Glutamatergic neuron (in vitro differentiated cells): ENCODE results near the gene ABCC10. TPM values are rescaled to one million over a fixed set of nuclear protein-coding genes. Genes with fewer than 3 reads are reported as not detected.

ENCODE experiments used
- DNase-seq: peaks from one replicate; pipeline ENCODE4 v3.0.0; 2022
- H3K27ac Mint-ChIP-seq: one replicate; pipeline ENCODE4 v1.8.0; 2020; ENCODE audit warnings: mild to moderate bottlenecking, mixed read lengths, inconsistent platforms; ENCODE audit not compliant: unreplicated experiment
- H3K27me3 Mint-ChIP-seq: one replicate; pipeline ENCODE4 v1.8.0; 2020; ENCODE audit warnings: mild to moderate bottlenecking, moderate library complexity, mixed read lengths, inconsistent platforms; ENCODE audit not compliant: unreplicated experiment
- H3K36me3 Mint-ChIP-seq: one replicate; pipeline ENCODE4 v1.8.0; 2020; ENCODE audit warnings: mild to moderate bottlenecking, mixed read lengths, inconsistent platforms; ENCODE audit not compliant: unreplicated experiment
- H3K4me1 Mint-ChIP-seq: one replicate; pipeline ENCODE4 v1.8.0; 2020; ENCODE audit warnings: mild to moderate bottlenecking, low read depth, mixed read lengths, inconsistent platforms; ENCODE audit not compliant: unreplicated experiment
- H3K4me3 Mint-ChIP-seq: one replicate; pipeline ENCODE4 v1.8.0; 2020; ENCODE audit warnings: mild to moderate bottlenecking, mixed read lengths, inconsistent platforms; ENCODE audit not compliant: unreplicated experiment
- H3K9me3 Mint-ChIP-seq: one replicate; pipeline ENCODE4 v1.8.0; 2020; ENCODE audit warnings: mild to moderate bottlenecking, moderate library complexity, mixed read lengths, inconsistent platforms; ENCODE audit not compliant: unreplicated experiment
- CTCF ChIP-seq: fragments of 200-600 bp; sonication (generic); IDR thresholded peaks from one replicate; pipeline ENCODE4 v1.5.0; 2021; ENCODE audit not compliant: partially characterized antibody, unreplicated experiment
- total RNA-seq: library from RNA; stranded (reverse); fragmentation: NEBNext Ultra II Directional; extraction: Animal tissue kit (Norgen Biotek cat#: 25700); gene quantifications from one replicate; pipeline ENCODE4 v1.2.1, GENCODE V29; 2021; ENCODE audit not compliant: unreplicated experiment

The ABCC10 gene
- total RNA-seq, 1 donor from 2014 or later, result 94.8 TPM

DNA sequence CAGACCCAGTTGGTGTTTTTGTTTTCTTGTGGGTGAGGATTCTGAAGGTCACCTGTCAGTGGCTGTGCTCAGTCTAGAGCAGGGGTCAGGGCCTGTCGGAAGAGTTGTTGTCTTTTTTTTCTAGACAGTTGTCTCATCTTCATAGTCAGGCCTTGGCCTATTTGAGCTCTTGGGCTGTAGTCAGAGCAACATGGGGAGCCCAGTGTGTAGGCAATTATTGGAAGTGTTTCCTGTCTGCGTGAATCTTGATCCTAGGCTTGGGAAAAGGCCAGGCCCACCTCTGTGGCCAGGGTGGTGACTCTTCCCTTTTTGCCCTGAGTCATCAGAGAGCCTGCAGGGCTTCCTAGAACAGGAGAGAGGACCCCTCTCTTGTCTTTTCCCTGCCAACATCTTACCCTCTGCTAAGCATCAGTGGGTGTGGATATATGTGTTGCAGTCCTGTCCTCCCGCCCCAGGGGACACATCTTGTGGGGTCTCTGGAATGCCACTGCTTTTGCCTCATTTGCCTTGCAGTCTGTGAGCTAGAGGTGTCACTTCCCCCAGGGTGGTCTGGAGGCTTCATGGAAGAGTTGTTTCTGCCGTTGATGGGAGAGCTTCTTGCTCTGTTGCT lies 61.4 kb downstream of the ABCC10 start:
- Mint-ChIP-seq H3K9me3 (peaks cover 5% of the 10 kb centered on the region), H3K27me3 (peaks cover 7% of the 10 kb centered on the region), H3K4me1 (peaks cover 29% of the 10 kb centered on the region), H3K27ac (peak overlapping the region; percentile 94), H3K4me3 (peak overlapping the region; percentile 78), H3K36me3 (peaks cover 4% of the 10 kb centered on the region)
- TF ChIP-seq CTCF, result no peak
- no peak for DNase-seq

GRCh38 chr6:43489277-43490072 lies 62.1 kb downstream of the ABCC10 start:
- Mint-ChIP-seq H3K27me3 (peaks cover 7% of the 10 kb centered on the region), H3K27ac (peak overlapping the region; percentile 94), H3K4me1 (peaks cover 29% of the 10 kb centered on the region), H3K4me3 (peak overlapping the region; percentile 78), H3K36me3 (peaks cover 4% of the 10 kb centered on the region), H3K9me3 (peaks cover 5% of the 10 kb centered on the region)
- peak; percentile 70 for DNase-seq
- no peak for TF ChIP-seq CTCF

- no peak for DNase-seq
- Mint-ChIP-seq H3K27ac (peak overlapping the region; percentile 94), H3K27me3 (peaks cover 8% of the 10 kb centered on the region), H3K4me1 (peaks cover 31% of the 10 kb centered on the region), H3K9me3 (peaks cover 5% of the 10 kb centered on the region), H3K36me3 (peaks cover 4% of the 10 kb centered on the region), H3K4me3 (peak overlapping the region; percentile 78)
- no peak for TF ChIP-seq CTCF
Observed at GRCh38 chr6:43490523-43490939, 63.2 kb downstream of the ABCC10 start.

- no peak for DNase-seq
- Mint-ChIP-seq H3K4me1 (peaks cover 34% of the 10 kb centered on the region), H3K4me3 (no peak overlapping the region), H3K27ac (no peak overlapping the region), H3K27me3 (peaks cover 10% of the 10 kb centered on the region), H3K36me3 (peaks cover 4% of the 10 kb centered on the region), H3K9me3 (peaks cover 5% of the 10 kb centered on the region)
- no peak for TF ChIP-seq CTCF
Observed at GRCh38 chr6:43491750-43492661, 64.7 kb downstream of the ABCC10 start.
